ELF-1 (cell line): ENCODE results near the gene PPM1H.

ENCODE experiments used
- DNase-seq: peaks from one replicate; pipeline ENCODE4 v3.0.0-alpha.2; 2016; ENCODE audit warnings: low read depth, low spot score

The PPM1H gene

GRCh38 chr12:62714774-62715721 is 219.9 kb downstream of the PPM1H start:
- DNase-seq: no peak

DNA sequence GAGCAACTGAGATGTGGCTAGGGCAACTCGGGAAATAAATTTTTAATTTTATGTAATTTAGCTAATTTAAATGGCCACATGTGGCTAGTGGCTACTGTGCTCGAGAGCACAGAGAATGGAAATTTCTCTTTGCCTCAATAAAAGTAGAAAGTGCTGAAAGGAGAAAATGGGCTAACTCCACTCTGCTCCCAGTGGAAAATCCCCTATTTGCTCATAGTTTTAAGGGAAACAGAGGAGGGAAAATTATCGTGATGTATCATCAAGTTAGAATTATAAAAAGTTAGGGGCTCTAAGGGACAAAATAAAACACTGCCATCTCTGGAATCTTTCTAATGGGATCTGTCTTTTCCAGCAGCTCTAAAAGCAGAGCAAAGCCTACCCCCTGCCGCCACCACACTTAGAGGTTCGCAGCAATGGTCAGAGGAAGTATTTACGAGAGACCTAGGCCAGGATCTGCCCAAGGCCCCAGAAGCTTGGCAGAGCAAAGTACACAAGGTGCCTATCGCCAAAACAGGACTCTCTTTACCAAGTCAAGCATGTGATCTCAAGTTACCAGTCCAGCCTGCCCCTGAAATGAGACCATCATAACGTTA is 220.7 kb downstream of the PPM1H start:
- no peak for DNase-seq

- DNase-seq: no peak
These were observed 221.2 kb downstream of the PPM1H start for GRCh38 chr12:62713723-62714122.

GRCh38 chr12:62712681-62713573 is 222.0 kb downstream of the PPM1H start:
- no peak for DNase-seq

DNA sequence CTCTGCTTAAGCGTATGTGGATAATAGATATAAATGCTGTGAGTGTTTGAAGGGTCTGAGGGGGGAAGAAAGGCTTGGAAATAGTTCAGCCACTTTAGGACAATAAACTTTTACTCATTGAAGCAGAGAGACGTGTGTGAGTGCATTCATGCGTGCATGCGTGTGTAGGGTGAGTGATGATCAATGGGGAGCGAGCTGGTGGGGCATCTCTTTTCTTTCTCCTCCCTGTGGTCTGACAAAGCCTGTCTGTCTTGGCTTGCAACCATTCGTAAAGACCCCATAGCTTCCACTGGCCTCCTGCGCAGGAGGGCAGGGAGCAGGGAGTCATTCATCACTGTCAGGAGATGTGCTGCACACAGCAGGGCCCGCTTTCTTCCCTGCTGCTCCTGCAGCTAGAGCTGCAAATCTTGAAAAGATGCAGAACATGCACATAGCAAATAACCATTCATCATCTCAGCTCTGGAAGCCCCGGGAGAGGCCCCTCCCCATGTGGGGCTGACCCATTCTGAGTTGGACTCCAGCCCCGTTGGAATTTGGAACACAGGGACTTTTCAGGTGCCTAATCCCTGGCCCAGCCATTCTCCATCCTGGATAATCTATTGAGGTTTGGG is 223.2 kb downstream of the PPM1H start:
- peak; percentile 80 for DNase-seq

DNA sequence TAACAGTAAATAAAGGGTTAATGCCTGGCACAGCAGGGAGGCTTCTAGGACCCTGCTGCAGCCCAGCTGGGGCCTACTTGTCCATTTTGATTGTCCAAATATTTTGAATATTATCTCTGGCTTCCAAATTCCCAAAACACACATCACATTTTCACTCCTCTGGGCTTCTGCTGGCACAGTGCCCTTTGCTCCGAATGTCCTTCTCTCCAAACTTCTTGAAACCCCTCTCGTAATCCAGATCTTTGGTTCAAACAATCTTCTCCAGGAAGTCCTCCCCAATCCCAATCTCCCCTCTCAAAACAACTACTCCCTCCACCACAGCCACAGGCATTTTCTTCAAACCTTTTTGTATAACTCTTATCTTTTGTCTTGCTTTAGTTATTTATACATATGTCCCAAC is 225.6 kb downstream of the PPM1H start:
- DNase-seq: no peak

DNA sequence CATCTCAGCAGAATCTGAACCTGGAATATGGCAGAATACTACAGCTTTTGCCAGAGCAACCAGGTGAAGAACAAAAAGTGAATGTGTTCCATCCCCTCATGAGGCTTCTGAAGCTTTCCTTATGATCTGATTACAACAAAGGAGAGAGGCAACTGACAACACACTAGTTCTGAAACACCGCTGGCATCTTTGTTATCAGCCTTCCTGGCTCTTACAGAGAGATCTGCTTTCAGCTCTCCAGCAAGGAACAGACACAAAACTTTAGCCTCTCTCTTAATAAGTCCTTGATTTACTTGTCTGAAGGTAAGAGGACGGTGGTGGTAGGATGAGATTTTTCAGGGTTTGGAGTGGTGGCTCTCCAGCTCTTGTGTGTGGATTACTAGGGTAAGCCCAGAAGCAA is 227.0 kb downstream of the PPM1H start:
- DNase-seq: no peak

- DNase-seq: no peak
These were observed 229.1 kb downstream of the PPM1H start for GRCh38 chr12:62705846-62706245.

- DNase-seq: peak; percentile 51
These were observed 232.0 kb downstream of the PPM1H start for GRCh38 chr12:62703011-62703380.

DNA sequence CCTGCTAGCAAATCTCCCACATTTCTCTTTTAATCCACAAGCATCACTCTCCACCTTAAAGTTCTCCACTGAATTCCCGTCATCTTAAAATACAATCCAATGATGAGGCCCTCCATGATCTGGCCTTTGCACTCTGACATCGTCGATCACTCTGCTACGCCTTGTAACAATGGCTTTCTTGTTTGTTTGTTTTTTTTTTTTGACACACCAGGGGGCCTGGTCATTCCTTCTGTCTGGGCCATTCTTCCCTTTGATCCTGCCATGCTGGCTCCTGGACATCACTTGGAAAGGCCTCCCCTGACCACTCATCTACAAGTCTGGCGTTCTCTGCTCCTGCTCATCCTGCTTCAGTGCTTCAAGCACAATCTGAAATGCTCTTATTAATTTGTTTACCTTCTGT is 233.5 kb downstream of the PPM1H start:
- peak; percentile 75 for DNase-seq

DNA sequence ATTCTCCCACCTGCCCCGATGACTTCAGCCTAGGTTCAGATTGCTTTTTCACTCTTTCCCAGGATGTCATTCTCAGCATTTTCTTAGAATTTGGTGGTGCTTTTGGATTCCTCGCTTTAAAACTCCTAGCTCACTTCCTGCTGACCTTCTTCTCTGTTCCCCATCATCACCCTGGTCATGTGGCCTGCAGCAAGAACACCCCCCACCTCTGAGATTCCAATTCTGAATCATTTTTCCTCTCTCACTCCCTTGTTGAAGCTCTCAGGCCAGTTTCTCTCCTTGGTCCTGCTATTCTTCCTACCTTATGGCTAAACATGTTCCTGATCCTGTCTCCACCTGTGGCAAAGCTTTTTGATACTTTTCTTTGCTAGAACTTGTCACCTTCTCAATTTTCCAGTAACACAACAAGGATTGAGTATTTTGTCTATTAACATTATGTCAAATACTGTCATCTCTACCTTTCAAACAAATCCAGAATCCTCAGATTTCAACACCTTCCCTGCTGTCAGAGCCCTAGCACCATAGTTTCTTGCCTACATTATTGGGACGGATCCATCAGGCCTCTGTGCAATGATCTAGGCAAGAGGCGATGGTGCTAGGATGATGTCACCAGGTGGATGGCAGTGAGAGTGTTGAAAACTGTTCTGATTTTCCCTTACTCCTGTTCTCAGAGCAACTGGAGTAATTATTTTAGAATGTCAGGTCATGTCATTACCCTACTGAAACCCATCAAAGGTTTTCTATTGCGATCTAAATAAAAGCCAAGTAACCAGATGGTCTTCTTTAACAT is 234.7 kb downstream of the PPM1H start:
- no peak for DNase-seq

- no peak for DNase-seq
These were observed 236.2 kb downstream of the PPM1H start for GRCh38 chr12:62698701-62699101.

- DNase-seq: no peak
These were observed 237.1 kb downstream of the PPM1H start for GRCh38 chr12:62697893-62698292.

GRCh38 chr12:62695696-62696095 is 239.3 kb downstream of the PPM1H start:
- DNase-seq: peak; percentile 70

- no peak for DNase-seq
These were observed 240.3 kb downstream of the PPM1H start for GRCh38 chr12:62694632-62695031.

DNA sequence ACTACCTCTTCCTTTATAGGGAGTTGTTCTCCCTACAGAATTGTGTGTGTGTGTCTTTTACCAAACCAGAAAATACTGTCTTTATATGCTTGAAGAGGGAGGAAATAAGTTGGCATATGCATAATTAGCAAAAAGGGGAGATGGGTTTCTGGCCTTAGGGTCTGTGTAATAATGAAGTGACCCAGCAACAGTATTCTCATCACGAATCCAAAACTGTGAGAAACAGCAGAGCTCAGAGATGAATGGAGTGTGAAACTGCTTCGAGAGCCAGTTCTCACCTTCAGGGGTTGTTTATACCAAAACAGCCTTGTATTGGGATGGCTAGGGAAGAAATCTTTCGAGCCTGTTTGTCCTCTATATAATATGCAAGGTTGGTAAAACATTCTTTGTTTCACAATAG is 240.8 kb downstream of the PPM1H start:
- DNase-seq: peak; percentile 68

DNA sequence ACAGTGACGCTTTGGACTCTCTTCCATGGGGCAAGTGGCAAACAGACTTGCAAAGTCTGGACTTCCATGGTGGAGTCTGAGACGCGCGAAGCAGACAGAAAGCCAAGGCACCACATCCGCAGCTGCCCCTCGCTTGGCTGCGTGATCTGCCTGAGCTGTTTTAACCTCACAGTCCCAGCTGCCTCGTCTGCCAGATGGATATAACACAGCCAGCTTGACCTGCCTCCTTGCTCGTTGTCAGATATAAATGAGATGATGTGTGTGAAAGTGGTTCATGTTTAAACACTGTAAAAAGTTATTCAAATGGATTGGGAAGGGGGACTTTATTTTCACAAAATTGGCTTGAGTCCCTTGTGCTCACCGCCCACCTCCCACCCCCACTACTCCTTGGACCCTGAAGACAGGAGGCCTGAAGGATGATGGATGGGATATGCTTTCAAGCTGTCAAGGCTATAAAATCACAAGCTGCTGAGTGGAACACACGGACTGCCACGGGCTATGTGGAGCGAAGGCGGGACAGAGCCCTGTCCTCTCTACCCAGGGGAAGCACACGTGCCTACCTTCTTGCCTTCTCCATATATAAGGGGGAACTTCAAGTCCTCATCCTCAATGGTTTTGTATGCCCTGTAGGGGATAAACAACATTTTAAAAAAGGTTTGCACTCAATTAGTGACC is 241.4 kb downstream of the PPM1H start:
- DNase-seq: peak; percentile 76

- no peak for DNase-seq
These were observed 242.1 kb downstream of the PPM1H start for GRCh38 chr12:62692884-62693283.

DNA sequence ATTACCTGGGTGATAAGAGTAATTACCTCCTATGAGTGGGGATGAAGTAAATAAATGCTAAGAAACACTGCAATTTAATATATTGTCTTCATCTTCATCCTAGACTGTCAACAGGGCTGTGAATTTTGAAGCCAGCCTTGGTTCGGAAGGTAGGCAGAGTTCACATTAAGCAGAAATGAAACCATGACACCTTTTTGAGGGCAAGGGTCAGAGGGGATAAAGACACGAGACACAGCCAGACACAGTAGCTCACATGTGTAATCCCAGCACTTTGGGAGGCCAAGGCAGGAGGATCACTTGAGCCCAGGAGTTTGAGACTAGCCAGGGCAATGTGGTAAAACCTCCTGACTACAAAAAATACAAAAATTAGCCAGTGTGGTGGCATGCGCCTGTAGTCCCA is 243.6 kb downstream of the PPM1H start:
- DNase-seq: no peak
